Muscle layer of colon (tissue), 2 donors: ENCODE measurements around the gene TMEM209.

ENCODE experiments used
- H3K27ac ChIP-seq: one replicate; pipeline ENCODE4 v1.7.0; 2013; ENCODE audit warnings: low read depth, mild to moderate bottlenecking, low read length, moderate library complexity
- H3K27me3 ChIP-seq, 2 donors: one replicate each; pipeline ENCODE4 v1.7.0; 2013; ENCODE audit warnings: low read length in 2 of 2, mild to moderate bottlenecking in 2 of 2; ENCODE audit not compliant: insufficient read depth in 2 of 2, control insufficient read depth in 1 of 2
- H3K36me3 ChIP-seq: one replicate; pipeline ENCODE4 v1.7.0; 2013; ENCODE audit warnings: mild to moderate bottlenecking, low read length; ENCODE audit not compliant: insufficient read depth
- H3K4me1 ChIP-seq: one replicate; pipeline ENCODE4 v1.7.0; 2013; ENCODE audit warnings: mild to moderate bottlenecking, low read length; ENCODE audit not compliant: insufficient read depth
- H3K4me3 ChIP-seq, 2 donors: one replicate each; pipeline ENCODE4 v1.7.0; 2013; ENCODE audit warnings: low read length in 2 of 2, low read depth in 1 of 2, mild to moderate bottlenecking in 1 of 2, moderate library complexity in 1 of 2
- H3K9ac ChIP-seq: one replicate; pipeline ENCODE4 v1.7.0; 2013; ENCODE audit warnings: low read length
- H3K9me3 ChIP-seq: one replicate; pipeline ENCODE4 v1.7.0; 2013; ENCODE audit warnings: mild to moderate bottlenecking, low read length
- donor health status: abdominal sarcoma.
- donor health status: Adenocarcinoma of cecum.

TMEM209 gene

DNA sequence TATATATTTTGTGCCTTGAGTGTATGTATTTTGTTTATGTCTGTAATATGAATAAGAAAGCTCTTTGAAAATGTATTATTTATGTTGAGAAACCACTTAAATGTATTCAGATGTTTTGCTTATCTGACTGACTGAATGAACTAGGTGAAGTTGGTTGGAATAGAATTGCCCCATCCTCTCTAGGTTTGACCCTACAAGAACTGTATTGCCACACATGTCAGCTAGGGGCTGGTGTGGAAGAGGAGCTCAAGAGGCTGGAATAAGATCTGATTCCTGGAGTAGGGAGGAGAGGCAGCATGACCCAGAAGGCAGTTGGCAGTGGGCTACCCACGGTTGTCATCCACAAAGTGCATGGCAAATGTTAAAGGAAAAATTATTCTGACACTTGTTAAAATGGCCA, 11.5 kb upstream of the TMEM209 start:
- Histone ChIP-seq H3K27me3 (no peaks in the 10 kb centered on the region), H3K9me3 (no peaks in the 10 kb centered on the region), H3K27ac (no peak overlapping the region), H3K4me3 (no peak overlapping the region), H3K36me3 (no peaks in the 10 kb centered on the region), H3K4me1 (no peaks in the 10 kb centered on the region), H3K9ac (no peak overlapping the region)

DNA sequence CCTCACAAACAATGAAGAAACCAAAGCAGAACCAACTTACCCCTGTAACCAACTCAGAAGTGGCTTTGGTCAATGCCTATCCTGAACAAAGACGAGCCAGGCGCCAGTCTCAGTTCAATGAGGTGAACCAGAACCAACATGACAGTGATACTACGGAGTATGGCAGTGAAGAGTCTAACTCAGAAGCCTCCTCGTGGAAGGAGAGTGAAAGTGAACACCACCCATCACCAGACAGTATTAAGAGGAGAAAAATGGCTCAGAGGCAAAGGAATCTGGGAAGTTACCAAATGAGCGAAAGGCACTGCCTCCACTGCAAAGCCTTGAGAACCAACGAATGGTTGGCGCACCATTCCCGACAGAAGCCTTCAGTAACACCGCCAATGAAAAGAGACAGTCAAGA, 10.8 kb upstream of the TMEM209 start:
- H3K27me3 ChIP-seq: no peaks in the 10 kb centered on the region
- H3K4me3 ChIP-seq: no peak overlapping the region
- no peak overlapping the region for H3K27ac ChIP-seq
- H3K9me3 ChIP-seq: no peaks in the 10 kb centered on the region
- no peaks in the 10 kb centered on the region for H3K4me1 ChIP-seq
- H3K36me3 ChIP-seq: no peaks in the 10 kb centered on the region
- H3K9ac ChIP-seq: no peak overlapping the region

DNA sequence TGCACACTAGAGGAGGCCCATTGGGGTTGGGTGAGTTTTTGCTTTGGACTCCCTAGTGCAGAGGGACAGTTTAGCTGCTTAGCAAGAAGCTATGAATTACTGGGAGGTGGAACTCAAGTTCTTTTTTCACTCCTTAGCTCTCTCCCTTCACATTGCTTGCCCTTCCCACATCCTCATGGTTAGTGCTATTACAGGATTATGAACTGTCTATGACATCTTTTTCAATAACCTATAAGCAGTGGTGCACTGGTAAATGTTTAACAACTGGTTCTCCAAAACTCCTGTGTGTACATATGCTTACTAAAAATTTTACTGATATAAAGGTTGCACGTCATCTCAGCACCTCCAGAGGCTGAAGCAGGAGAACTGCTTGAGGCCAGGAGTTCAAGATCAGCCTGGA, 8.6 kb upstream of the TMEM209 start:
- Histone ChIP-seq H3K9me3 (no peaks in the 10 kb centered on the region), H3K36me3 (no peaks in the 10 kb centered on the region), H3K27ac (no peak overlapping the region), H3K4me1 (no peaks in the 10 kb centered on the region), H3K27me3 (no peaks in the 10 kb centered on the region), H3K9ac (no peak overlapping the region), H3K4me3 (no peak overlapping the region)

DNA sequence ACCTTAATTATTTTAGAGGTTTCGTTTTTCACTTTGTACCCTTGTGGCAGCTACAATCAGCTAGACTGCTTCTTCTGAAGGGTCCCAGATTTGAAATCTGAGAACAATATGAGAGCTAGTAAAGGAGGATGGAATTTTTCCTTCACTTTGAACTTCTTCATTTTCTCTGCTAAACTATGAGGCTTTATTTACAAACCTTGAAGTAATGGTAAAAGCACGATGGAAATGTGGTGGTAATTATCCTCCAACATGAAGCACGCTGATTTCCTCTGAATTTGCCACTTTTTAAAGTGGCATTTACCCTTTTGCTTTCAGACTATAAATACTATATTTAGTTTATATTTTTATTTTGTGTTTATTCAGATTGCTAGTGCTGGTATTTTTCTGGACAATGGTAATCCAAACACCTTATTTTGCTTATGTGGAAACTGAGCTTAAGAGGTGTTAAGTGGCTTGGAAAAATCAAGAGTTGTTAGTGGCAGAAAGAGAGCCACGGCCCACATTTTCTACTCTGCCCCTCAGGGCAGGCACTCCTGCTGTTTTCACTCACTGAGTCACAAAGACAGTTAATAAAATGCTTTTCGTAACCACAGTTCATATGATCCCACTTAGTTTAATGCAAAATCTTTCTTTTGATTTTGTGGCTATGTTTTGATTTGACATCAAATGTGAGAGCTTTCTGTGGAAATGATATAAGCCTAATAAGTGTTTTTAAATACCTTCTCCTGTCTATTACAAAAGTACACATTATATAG, 5.2 kb upstream of the TMEM209 start:
- no peaks in the 10 kb centered on the region for H3K27me3 ChIP-seq
- no peak overlapping the region for H3K27ac ChIP-seq
- H3K4me1 ChIP-seq: no peaks in the 10 kb centered on the region
- no peaks in the 10 kb centered on the region for H3K9me3 ChIP-seq
- H3K36me3 ChIP-seq: no peaks in the 10 kb centered on the region
- H3K4me3 ChIP-seq: no peak overlapping the region
- no peak overlapping the region for H3K9ac ChIP-seq

DNA sequence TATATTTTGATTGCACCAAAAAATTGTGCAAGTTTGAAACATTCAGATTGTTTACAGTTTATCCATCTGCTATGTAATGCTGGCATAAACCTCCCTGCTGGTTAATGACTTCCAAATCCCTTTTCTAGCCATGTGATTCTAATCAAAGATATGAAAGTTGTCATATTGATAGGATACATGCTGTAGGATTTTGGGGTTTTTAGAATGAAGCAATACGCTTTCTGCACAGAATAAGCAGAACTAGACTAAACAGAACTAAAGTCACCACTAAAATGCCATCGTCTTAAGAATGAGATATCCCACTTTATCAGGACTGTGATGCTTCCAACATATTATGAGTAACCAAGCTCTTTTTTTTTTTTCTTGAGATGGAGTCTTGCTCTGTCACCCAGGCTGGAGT, 3.3 kb upstream of the TMEM209 start:
- no peak overlapping the region for H3K9ac ChIP-seq
- H3K27ac ChIP-seq: no peak overlapping the region
- H3K4me3 ChIP-seq: no peak overlapping the region
- no peaks in the 10 kb centered on the region for H3K9me3 ChIP-seq
- H3K36me3 ChIP-seq: peaks cover 4% of the 10 kb centered on the region
- peaks cover 6% of the 10 kb centered on the region for H3K4me1 ChIP-seq
- H3K27me3 ChIP-seq: no peaks in the 10 kb centered on the region

DNA sequence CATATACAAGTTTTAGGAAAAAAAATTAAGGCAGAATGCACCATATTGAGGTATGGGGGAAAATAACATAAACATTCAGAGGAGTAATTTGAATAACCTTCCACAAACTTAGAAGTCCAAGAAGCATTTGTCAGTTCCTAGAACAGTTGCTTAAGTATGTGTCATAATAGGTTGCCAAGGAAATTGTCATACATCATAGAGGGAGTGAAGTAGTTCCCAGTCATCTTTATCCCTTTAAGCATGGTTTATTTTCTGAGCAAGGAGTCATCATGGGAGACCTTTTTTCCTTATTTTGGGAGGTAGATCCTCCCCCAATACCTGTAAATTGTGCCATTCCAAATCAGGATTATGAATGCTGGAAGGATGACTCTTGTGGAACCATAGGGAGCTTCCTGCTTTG, 2.4 kb upstream of the TMEM209 start, which contains the start of gene SSMEM1:
TSS of gene SSMEM1 (plus strand) at position 219 of the 400 bp plus-strand sequence. CDS start at position 270, 51 bp downstream.
- no peak within 1 kb of the TSS for H3K4me3 ChIP-seq
- H3K4me1 ChIP-seq: peaks cover 6% of the 10 kb centered on the region
- H3K27me3 ChIP-seq: no peaks in the 10 kb centered on the region
- no peaks in the 10 kb centered on the region for H3K9me3 ChIP-seq
- H3K27ac ChIP-seq: no peak within 1 kb of the TSS
- H3K36me3 ChIP-seq: peaks cover 9% of the 10 kb centered on the region
- no peak within 1 kb of the TSS for H3K9ac ChIP-seq

DNA sequence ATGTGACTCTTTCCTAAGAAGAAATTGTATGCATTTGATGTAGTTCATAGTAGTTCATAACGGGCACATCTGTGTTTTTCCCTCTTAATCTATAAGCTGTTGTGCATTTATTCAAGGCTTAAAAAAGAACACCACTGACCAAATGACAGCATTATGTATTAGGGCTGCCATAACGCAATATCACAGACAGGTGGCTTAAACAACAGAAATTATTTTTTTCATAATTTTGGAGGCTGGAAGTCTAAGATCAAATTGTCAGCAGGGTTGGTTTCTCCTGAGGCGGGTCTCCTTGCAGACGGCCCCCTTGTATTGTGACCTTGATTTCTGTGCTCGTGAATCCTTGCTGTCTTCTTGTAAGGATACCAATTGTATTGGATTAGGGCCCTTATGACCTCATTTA, 1.8 kb upstream of the TMEM209 start:
- no peaks in the 10 kb centered on the region for H3K27me3 ChIP-seq

DNA sequence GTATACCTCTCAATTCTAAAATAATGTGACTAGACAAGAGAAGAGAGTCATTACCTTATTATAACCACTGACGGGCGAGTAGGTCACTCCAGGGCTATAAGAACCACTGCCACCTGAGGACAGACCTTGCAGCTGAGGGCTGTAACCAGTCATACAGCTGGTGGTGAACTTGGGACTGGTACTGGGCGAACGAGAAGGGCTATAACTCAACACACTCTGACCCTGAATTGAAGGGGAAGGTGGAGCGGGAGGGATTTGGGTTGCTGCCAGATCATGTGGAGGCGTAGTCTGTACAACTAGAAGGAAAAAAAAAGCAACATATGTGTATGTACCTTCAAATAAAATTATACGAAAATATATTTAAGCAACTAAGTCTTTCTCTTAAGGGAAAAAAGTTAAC, 3.4 kb downstream of the TMEM209 start:
- H3K27me3 ChIP-seq: no peaks in the 10 kb centered on the region
- H3K36me3 ChIP-seq: peaks cover 37% of the 10 kb centered on the region
- H3K27ac ChIP-seq: no peak overlapping the region
- peaks cover 6% of the 10 kb centered on the region for H3K4me1 ChIP-seq
- H3K4me3 ChIP-seq: no peak overlapping the region
- no peak overlapping the region for H3K9ac ChIP-seq
- H3K9me3 ChIP-seq: no peaks in the 10 kb centered on the region

More for the DNA sequence above, 1.8 kb upstream of the TMEM209 start:
- Histone ChIP-seq H3K4me1 (peaks cover 6% of the 10 kb centered on the region), H3K4me3 (no peak overlapping the region), H3K36me3 (peaks cover 15% of the 10 kb centered on the region), H3K9me3 (no peaks in the 10 kb centered on the region), H3K9ac (no peak overlapping the region), H3K27ac (no peak overlapping the region)

DNA sequence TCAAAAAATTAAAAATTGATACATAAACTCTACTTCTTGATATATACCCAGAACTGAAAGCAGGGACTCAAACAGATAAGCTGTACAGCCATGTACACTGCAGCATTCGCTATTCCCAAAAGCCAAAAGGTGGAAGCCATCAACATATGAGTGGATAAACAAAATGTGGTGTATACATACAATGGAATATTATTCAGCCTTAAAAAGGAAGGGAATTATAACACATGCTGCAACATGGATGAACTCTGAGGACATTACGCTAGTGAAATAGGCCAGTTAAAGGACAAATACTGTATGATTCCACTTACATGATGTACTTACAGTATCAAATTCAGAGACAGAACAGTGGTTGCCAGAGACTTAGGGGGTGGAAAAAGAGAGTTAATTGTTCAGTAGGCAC, 8.1 kb downstream of the TMEM209 start:
- H3K27ac ChIP-seq: no peak overlapping the region
- no peaks in the 10 kb centered on the region for H3K27me3 ChIP-seq
- no peaks in the 10 kb centered on the region for H3K4me1 ChIP-seq
- no peak overlapping the region for H3K4me3 ChIP-seq
- H3K9ac ChIP-seq: no peak overlapping the region
- no peaks in the 10 kb centered on the region for H3K9me3 ChIP-seq
- peaks cover 29% of the 10 kb centered on the region for H3K36me3 ChIP-seq

DNA sequence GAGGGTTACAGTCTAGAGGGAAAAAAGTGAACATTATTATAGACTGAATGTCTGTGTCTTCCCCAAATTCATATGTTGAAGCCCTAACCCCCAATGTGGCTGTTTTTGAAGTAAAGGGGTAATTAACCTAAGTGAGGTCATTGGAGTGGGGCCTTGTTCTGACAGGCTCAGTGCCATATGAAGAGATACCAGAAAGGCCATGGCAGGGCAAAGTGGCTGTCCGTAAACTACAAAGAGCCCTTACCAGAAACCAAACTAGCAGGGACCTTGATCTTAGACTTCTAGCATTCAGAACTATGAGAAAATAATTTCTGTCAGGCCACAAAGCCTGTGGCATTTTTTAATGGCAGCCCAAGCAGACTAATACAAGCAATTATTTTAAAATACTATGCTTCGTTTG, 8.7 kb downstream of the TMEM209 start:
- Histone ChIP-seq H3K9ac (no peak overlapping the region), H3K27me3 (no peaks in the 10 kb centered on the region), H3K9me3 (no peaks in the 10 kb centered on the region), H3K4me1 (no peaks in the 10 kb centered on the region), H3K27ac (no peak overlapping the region), H3K36me3 (peaks cover 29% of the 10 kb centered on the region), H3K4me3 (no peak overlapping the region)

DNA sequence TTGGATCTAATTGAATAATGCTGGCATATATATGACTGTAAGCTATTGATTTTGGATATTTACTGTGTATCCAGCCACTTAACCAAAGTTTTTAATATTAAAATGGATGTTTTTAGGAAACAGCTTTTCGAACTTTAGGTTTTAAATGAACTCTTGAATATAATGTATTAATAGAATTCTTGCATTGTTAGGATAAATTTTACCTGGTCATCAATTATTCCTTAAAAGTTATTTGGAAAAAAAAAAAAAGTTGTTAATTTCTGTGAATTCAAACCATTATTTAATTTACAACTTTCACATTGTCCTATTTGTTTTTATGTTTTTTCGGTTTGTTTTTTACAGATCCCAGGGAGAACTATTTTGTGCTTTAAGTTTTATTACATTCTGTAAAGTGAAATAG, 9.8 kb downstream of the TMEM209 start:
- H3K27ac ChIP-seq: no peak overlapping the region
- H3K9me3 ChIP-seq: no peaks in the 10 kb centered on the region
- H3K36me3 ChIP-seq: peaks cover 25% of the 10 kb centered on the region
- no peaks in the 10 kb centered on the region for H3K4me1 ChIP-seq
- no peak overlapping the region for H3K4me3 ChIP-seq
- H3K27me3 ChIP-seq: no peaks in the 10 kb centered on the region
- H3K9ac ChIP-seq: no peak overlapping the region

DNA sequence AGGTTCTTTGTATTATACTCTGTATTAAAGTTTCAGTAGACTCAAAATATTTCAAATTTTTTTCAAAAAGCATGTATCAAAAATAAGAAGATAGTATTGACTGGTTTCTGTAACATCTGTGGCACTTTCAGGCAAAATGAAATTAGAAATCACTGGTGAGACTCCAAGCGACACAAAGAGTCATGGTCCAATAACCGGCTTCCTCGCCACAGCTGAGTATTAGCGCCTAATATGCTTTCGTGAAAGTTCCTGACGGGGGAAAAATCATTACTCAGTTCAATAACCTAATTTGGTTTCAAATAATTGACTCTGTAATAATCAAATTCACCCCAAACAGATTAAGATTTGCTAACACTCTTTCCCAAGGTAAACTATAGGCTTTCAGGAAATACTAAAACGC, 13.4 kb downstream of the TMEM209 start:
- Histone ChIP-seq H3K9me3 (no peaks in the 10 kb centered on the region), H3K27ac (no peak overlapping the region), H3K36me3 (peaks cover 26% of the 10 kb centered on the region), H3K4me1 (no peaks in the 10 kb centered on the region), H3K4me3 (no peak overlapping the region), H3K9ac (no peak overlapping the region), H3K27me3 (no peaks in the 10 kb centered on the region)
